ENCODE results near the gene PLEKHA3. TPM values are rescaled to one million over a fixed set of nuclear protein-coding genes. Genes with fewer than 3 reads are reported as not detected.

Gene PLEKHA3
- total RNA-seq = 8.3 and 9.1 TPM in 2 replicates
- 19.3 and 32.1 TPM in 2 replicates for polyA plus RNA-seq

DNA sequence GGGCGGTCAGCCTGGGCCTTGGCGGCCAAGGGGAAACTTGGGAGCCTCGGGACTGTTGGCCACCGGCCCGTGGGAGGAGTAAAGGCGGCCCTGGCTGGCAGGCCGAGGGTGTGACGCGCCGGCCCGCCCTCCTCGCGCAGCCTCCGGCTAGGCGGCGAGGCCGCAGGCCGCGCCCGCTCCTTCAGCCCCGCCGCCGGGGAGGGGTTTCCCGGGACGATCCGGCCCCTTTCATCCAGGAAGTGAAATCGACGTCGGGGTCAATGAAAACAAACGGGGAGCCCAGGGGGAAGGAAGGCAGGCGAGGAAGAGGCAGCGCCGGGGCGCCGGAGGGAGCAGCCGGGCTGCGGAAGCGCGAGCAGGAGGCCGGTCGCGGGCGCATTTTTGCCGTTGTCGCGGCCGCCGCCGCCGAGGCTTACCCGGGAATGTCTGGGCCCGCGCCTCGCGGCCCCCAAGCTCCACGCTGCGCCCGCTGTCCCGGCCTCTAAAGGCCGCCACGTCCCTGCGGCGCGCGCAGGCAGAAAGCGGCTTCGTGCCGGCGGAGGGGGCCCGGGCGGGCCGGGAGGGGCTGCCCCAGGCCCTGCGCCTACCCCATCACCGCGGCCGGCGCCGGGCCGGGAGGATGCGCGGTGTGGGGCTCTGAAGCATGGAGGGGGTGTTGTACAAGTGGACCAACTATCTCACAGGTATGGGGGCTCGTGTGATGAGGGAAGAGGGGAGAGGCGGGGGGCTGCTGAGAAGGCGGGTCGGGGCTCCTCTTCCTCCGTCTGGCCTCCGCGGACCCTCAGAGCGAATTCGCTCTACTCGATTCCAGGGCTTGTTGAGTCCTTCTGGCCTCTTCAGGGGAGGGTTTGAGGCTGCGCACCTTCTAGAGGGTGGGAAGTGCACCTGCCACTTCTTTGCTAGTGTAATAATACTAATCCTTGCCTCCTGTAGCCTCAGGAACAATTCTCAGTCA, at the start of gene PLEKHA3:
TSS of gene PLEKHA3 (plus strand) at position 231 of the 955 bp plus-strand sequence. CDS start at position 644, 413 bp downstream.
- Histone ChIP-seq H3K4me2 (peak within 1 kb of the TSS; percentile 83), H3K36me3 (replicated peaks; ENCODE audit: insufficient read depth, low read depth) (no peaks in the 10 kb centered on the region), H2AFZ (peak within 1 kb of the TSS; percentile 98), H3K27me3 (no peaks in the 10 kb centered on the region), H3K79me2 (peaks cover 70% of the 10 kb centered on the region), H4K20me1 (ENCODE audit: insufficient read depth, poor library complexity, severe bottlenecking) (peaks cover 32% of the 10 kb centered on the region), H3K4me1 (ENCODE audit: insufficient read depth) (peaks cover 34% of the 10 kb centered on the region), H3K9me2 (replicated peaks; ENCODE audit: insufficient read depth) (no peaks in the 10 kb centered on the region), H3K27ac (peak within 1 kb of the TSS; percentile 98), H3K9me3 (ENCODE audit: low read depth) (no peaks in the 10 kb centered on the region), H3K4me3 (peak within 1 kb of the TSS; percentile 62)
- under 1% methylated on average over 62 of the region's 92 CpGs for WGBS (ENCODE audit: low lambda C conversion rate, missing lambda C conversion rate)
- no peak for TF ChIP-seq EZH2 (IDR thresholded peaks at IDR 0.05; ENCODE audit: borderline replicate concordance)
- no peak for TF ChIP-seq EZH2phosphoT487 (IDR thresholded peaks at IDR 0.05; ENCODE audit: low read depth, severe bottlenecking, unreplicated experiment)
- TF ChIP-seq, protein P1, sequence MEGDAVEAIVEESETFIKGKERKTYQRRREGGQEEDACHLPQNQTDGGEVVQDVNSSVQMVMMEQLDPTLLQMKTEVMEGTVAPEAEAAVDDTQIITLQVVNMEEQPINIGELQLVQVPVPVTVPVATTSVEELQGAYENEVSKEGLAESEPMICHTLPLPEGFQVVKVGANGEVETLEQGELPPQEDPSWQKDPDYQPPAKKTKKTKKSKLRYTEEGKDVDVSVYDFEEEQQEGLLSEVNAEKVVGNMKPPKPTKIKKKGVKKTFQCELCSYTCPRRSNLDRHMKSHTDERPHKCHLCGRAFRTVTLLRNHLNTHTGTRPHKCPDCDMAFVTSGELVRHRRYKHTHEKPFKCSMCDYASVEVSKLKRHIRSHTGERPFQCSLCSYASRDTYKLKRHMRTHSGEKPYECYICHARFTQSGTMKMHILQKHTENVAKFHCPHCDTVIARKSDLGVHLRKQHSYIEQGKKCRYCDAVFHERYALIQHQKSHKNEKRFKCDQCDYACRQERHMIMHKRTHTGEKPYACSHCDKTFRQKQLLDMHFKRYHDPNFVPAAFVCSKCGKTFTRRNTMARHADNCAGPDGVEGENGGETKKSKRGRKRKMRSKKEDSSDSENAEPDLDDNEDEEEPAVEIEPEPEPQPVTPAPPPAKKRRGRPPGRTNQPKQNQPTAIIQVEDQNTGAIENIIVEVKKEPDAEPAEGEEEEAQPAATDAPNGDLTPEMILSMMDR (IDR thresholded peaks at IDR 0.05; ENCODE audit: poor library complexity) = no peak
- peak; percentile 98 for DNase-seq (ENCODE audit: low spot score)

DNA sequence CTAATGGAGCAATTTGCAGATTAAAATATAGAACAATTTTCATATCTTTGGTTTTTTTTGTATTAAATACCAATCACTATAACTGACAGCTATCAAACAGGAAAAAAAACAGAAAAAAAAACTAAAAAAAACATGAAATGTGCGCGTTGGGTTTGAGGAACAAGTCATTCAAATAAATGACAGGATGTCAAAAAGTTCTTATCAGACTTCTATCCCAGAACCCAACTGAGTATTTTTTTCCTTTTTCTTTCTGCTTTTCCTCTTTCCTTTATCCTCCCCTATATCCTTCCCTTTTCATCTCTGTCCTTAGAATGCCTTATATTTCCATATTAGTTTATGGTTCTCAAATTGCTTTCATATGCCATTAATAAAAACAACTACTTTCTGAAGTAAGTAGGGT, 43.6 kb upstream of the PLEKHA3 start:
- TF ChIP-seq EZH2phosphoT487 (IDR thresholded peaks at IDR 0.05; ENCODE audit: low read depth, severe bottlenecking, unreplicated experiment) (no peak), EZH2 (IDR thresholded peaks at IDR 0.05; ENCODE audit: borderline replicate concordance) (no peak)
- TF ChIP-seq, protein P1 (IDR thresholded peaks at IDR 0.05; ENCODE audit: poor library complexity) = no peak
- Histone ChIP-seq H3K4me2 (no peak overlapping the region), H3K27me3 (no peaks in the 10 kb centered on the region), H3K27ac (no peak overlapping the region), H3K9me3 (ENCODE audit: low read depth) (no peaks in the 10 kb centered on the region), H3K9me2 (replicated peaks; ENCODE audit: insufficient read depth) (no peaks in the 10 kb centered on the region), H3K79me2 (no peaks in the 10 kb centered on the region), H3K4me1 (ENCODE audit: insufficient read depth) (no peaks in the 10 kb centered on the region), H3K4me3 (no peak overlapping the region), H4K20me1 (ENCODE audit: insufficient read depth, poor library complexity, severe bottlenecking) (no peaks in the 10 kb centered on the region), H2AFZ (no peak overlapping the region), H3K36me3 (replicated peaks; ENCODE audit: insufficient read depth, low read depth) (no peaks in the 10 kb centered on the region)
- WGBS (ENCODE audit: low lambda C conversion rate, missing lambda C conversion rate) = 98% methylated on average over 2 of the region's 2 CpGs
- DNase-seq (ENCODE audit: low spot score) = no peak

- H3K4me1 ChIP-seq (ENCODE audit: insufficient read depth) = no peaks in the 10 kb centered on the region
- H3K9me3 ChIP-seq (ENCODE audit: low read depth) = no peaks in the 10 kb centered on the region
- WGBS (ENCODE audit: low lambda C conversion rate, missing lambda C conversion rate) = 86% methylated on average over 2 of the region's 2 CpGs
- no peaks in the 10 kb centered on the region for H3K36me3 ChIP-seq (replicated peaks; ENCODE audit: insufficient read depth, low read depth)
- no peak overlapping the region for H2AFZ ChIP-seq
- H3K27me3 ChIP-seq = no peaks in the 10 kb centered on the region
- H3K79me2 ChIP-seq = peaks cover 4% of the 10 kb centered on the region
- TF ChIP-seq EZH2 (IDR thresholded peaks at IDR 0.05; ENCODE audit: borderline replicate concordance) (no peak), EZH2phosphoT487 (IDR thresholded peaks at IDR 0.05; ENCODE audit: low read depth, severe bottlenecking, unreplicated experiment) (no peak)
- TF ChIP-seq, protein P1 (IDR thresholded peaks at IDR 0.05; ENCODE audit: poor library complexity) = no peak
- DNase-seq (ENCODE audit: low spot score) = no peak
- no peaks in the 10 kb centered on the region for H4K20me1 ChIP-seq (ENCODE audit: insufficient read depth, poor library complexity, severe bottlenecking)
- H3K9me2 ChIP-seq (replicated peaks; ENCODE audit: insufficient read depth) = no peaks in the 10 kb centered on the region
- no peak overlapping the region for H3K4me3 ChIP-seq
- H3K27ac ChIP-seq = no peak overlapping the region
- no peak overlapping the region for H3K4me2 ChIP-seq
These were observed 38.8 kb upstream of the PLEKHA3 start for GRCh38 chr2:178441426-178441825.
